Loucy (cell line): Measurements from ENCODE around the gene ZBED5.

Experiments
- H2AFZ ChIP-seq: fragments of 200-600 bp; sonication (generic); 2 replicates; pipeline ENCODE4 v1.6.0; 2016; ENCODE audit warnings: antibody characterized with exemption, mild to moderate bottlenecking, low read length, moderate library complexity
- H3F3A ChIP-seq: fragments of 200-600 bp; 2 replicates; pipeline ENCODE4 v1.6.0; 2016; ENCODE audit warnings: antibody characterized with exemption, low read depth, mild to moderate bottlenecking
- H3K27me3 ChIP-seq: fragments of 200-600 bp; sonication (generic); 2 replicates; pipeline ENCODE4 v1.6.1; 2014; ENCODE audit warnings: low read length, mild to moderate bottlenecking; ENCODE audit not compliant: insufficient read depth, poor library complexity, severe bottlenecking
- H3K36me3 ChIP-seq: fragments of 200-600 bp; sonication (generic); 2 replicates; pipeline ENCODE4 v1.6.1; 2016; ENCODE audit warnings: low read length; ENCODE audit not compliant: insufficient read depth
- H3K4me1 ChIP-seq: fragments of 200-600 bp; sonication (generic); 2 replicates; pipeline ENCODE4 v1.5.1; 2014; ENCODE audit warnings: low read length, mild to moderate bottlenecking; ENCODE audit not compliant: insufficient read depth, poor library complexity, severe bottlenecking
- H3K4me2 ChIP-seq: fragments of 200-600 bp; sonication (generic); 2 replicates; pipeline ENCODE4 v1.6.0; 2014; ENCODE audit warnings: antibody characterized with exemption, low read length, low read depth, mild to moderate bottlenecking; ENCODE audit not compliant: poor library complexity, severe bottlenecking
- H3K4me3 ChIP-seq: fragments of 200-600 bp; sonication (generic); 2 replicates; pipeline ENCODE4 v1.5.1; 2014; ENCODE audit warnings: low read length, mild to moderate bottlenecking, mixed read lengths; ENCODE audit not compliant: poor library complexity, severe bottlenecking
- H3K79me2 ChIP-seq: fragments of 200-600 bp; sonication (generic); 2 replicates; pipeline ENCODE4 v1.6.1; 2014; ENCODE audit warnings: low read length; ENCODE audit not compliant: insufficient read depth
- H3K9ac ChIP-seq: fragments of 200-600 bp; sonication (generic); 2 replicates; pipeline ENCODE4 v1.6.0; 2014; ENCODE audit warnings: mild to moderate bottlenecking, low read depth, low read length, moderate library complexity; ENCODE audit not compliant: poor library complexity, severe bottlenecking
- H3K9me2 ChIP-seq: fragments of 200-600 bp; sonication (generic); replicated peaks from 2 replicates; pipeline ENCODE4 v1.6.1; 2016; ENCODE audit warnings: low read depth, low read length, mixed read lengths
- H3K9me3 ChIP-seq: fragments of 200-600 bp; sonication (generic); 2 replicates; pipeline ENCODE4 v1.6.1; 2014; ENCODE audit warnings: mild to moderate bottlenecking, antibody characterized with exemption, low read length, low read depth; ENCODE audit not compliant: insufficient read depth
- H4K20me1 ChIP-seq: fragments of 200-600 bp; sonication (generic); 2 replicates; pipeline ENCODE4 v1.6.0; 2014; ENCODE audit warnings: antibody characterized with exemption, low read length, mild to moderate bottlenecking; ENCODE audit not compliant: insufficient read depth, poor library complexity, severe bottlenecking
- EZH2phosphoT487 ChIP-seq: fragments of 200-600 bp; IDR thresholded peaks from 2 replicates; pipeline ENCODE4 v1.6.1; 2018; ENCODE audit warnings: antibody characterized with exemption, mild to moderate bottlenecking, moderate library complexity, borderline replicate concordance
- TF ChIP-seq, protein P1 (sequence below): fragments of 200-600 bp; sonication (generic); conservative IDR thresholded peaks from 2 replicates; pipeline ENCODE4 v1.5.1; 2014; ENCODE audit warnings: mild to moderate bottlenecking, antibody characterized with exemption, low read length

Gene ZBED5

DNA sequence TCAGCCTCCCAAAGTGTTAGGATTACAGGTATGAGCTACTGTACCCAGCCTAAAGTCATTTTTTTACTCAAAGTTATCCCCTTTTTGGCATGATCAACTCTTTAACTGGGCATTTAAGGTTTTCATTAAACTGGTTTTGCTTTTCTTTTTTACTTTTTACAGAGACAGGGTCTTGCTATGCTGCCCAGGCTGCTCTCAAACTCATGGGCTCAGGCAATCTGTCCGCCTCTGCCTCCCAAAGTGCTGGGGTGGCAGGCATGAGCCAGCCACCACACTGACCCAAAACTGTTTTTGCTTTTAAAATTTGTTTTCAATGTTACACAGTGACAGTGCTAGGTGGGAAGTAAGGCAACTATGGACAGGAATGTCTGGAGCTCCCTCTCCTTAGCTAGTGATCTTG lies 3.9 kb upstream of the ZBED5 start:
- no peaks in the 10 kb centered on the region for H3K27me3 ChIP-seq

DNA sequence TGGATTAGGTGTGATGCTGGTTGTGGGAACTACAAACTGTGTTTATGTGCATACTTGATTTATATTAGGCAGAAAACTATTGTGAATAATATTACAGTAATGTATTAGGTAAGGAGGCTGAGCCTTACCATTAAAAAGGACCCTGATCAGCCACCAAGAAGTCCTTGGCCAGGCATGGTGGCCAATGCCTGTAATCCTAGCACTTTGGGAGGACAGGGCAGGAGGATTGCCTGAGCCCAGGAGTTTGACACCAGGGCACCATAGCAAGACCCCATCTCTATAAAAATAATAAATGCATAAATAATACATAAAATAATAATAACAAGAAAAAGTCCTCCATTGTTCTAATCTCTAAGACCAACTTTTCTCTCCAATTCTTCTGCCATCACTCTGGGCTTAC lies 3.2 kb upstream of the ZBED5 start:
- no peak overlapping the region for H3K4me2 ChIP-seq
- peaks cover 31% of the 10 kb centered on the region for H3K79me2 ChIP-seq
- H3K9ac ChIP-seq = no peak overlapping the region
- no peaks in the 10 kb centered on the region for H3K9me3 ChIP-seq
- H2AFZ ChIP-seq = no peak overlapping the region
- H4K20me1 ChIP-seq = peaks cover 6% of the 10 kb centered on the region
- no peaks in the 10 kb centered on the region for H3K9me2 ChIP-seq
- TF ChIP-seq EZH2phosphoT487 = no peak
- TF ChIP-seq, protein P1, sequence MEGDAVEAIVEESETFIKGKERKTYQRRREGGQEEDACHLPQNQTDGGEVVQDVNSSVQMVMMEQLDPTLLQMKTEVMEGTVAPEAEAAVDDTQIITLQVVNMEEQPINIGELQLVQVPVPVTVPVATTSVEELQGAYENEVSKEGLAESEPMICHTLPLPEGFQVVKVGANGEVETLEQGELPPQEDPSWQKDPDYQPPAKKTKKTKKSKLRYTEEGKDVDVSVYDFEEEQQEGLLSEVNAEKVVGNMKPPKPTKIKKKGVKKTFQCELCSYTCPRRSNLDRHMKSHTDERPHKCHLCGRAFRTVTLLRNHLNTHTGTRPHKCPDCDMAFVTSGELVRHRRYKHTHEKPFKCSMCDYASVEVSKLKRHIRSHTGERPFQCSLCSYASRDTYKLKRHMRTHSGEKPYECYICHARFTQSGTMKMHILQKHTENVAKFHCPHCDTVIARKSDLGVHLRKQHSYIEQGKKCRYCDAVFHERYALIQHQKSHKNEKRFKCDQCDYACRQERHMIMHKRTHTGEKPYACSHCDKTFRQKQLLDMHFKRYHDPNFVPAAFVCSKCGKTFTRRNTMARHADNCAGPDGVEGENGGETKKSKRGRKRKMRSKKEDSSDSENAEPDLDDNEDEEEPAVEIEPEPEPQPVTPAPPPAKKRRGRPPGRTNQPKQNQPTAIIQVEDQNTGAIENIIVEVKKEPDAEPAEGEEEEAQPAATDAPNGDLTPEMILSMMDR = no peak
- H3K4me3 ChIP-seq = no peak overlapping the region
- H3K36me3 ChIP-seq = no peaks in the 10 kb centered on the region
- H3K27me3 ChIP-seq = no peaks in the 10 kb centered on the region
- H3F3A ChIP-seq = no peaks in the 10 kb centered on the region
- H3K4me1 ChIP-seq = peaks cover 26% of the 10 kb centered on the region

More for the DNA sequence above, 3.9 kb upstream of the ZBED5 start:
- Histone ChIP-seq H4K20me1 (no peaks in the 10 kb centered on the region), H2AFZ (no peak overlapping the region), H3F3A (no peaks in the 10 kb centered on the region), H3K4me3 (no peak overlapping the region), H3K9ac (no peak overlapping the region), H3K79me2 (peaks cover 23% of the 10 kb centered on the region), H3K9me2 (no peaks in the 10 kb centered on the region), H3K9me3 (no peaks in the 10 kb centered on the region), H3K4me1 (peaks cover 18% of the 10 kb centered on the region), H3K4me2 (no peak overlapping the region), H3K36me3 (no peaks in the 10 kb centered on the region)
- TF ChIP-seq EZH2phosphoT487 = no peak
- TF ChIP-seq, protein P1 = no peak

- TF ChIP-seq EZH2phosphoT487 = no peak
Observed at GRCh38 chr11:10858439-10859325, 829 bp upstream of the ZBED5 start.

DNA sequence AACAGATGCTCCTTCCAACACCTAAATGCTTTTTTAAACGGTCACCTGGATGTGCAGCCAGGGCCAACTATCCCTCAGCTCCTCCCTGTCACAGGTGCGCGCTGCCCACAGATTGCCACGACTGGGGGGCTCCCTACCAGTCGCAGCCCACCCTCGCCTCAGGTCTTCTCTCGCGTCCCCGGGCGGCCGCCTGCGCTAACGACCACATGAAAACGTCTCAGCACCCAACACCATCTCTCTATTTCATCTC lies 469 bp downstream of the ZBED5 start:
- TF ChIP-seq EZH2phosphoT487 = no peak
- TF ChIP-seq, protein P1 = no peak
- Histone ChIP-seq H3K4me3 (peak overlapping the region; percentile 93), H3K9ac (peak overlapping the region; percentile 97), H3K79me2 (peaks cover 65% of the 10 kb centered on the region), H3K4me1 (peaks cover 53% of the 10 kb centered on the region), H3K27me3 (no peaks in the 10 kb centered on the region), H4K20me1 (peaks cover 32% of the 10 kb centered on the region), H3F3A (no peaks in the 10 kb centered on the region), H3K9me2 (no peaks in the 10 kb centered on the region), H3K4me2 (peak overlapping the region; percentile 95), H3K36me3 (peaks cover 26% of the 10 kb centered on the region), H3K9me3 (no peaks in the 10 kb centered on the region), H2AFZ (peak overlapping the region; percentile 95)

More at GRCh38 chr11:10858439-10859325, 829 bp upstream of the ZBED5 start:
- Histone ChIP-seq H4K20me1 (peaks cover 29% of the 10 kb centered on the region), H3K4me2 (peak overlapping the region; percentile 97), H2AFZ (peak overlapping the region; percentile 73), H3K9me3 (no peaks in the 10 kb centered on the region), H3F3A (no peaks in the 10 kb centered on the region), H3K27me3 (no peaks in the 10 kb centered on the region), H3K9ac (peak overlapping the region; percentile 97), H3K9me2 (no peaks in the 10 kb centered on the region), H3K4me1 (peaks cover 48% of the 10 kb centered on the region), H3K79me2 (peaks cover 54% of the 10 kb centered on the region), H3K4me3 (peak overlapping the region; percentile 93), H3K36me3 (peaks cover 17% of the 10 kb centered on the region)
